NCI-H526 (cell line): Measurements from ENCODE around the gene TP53BP1.
"Not testable (repeated sequence)": the region's sequence is repeated elsewhere in the genome, so short reads cannot be mapped to it uniquely, and the experiment has no call there.

Experiments used
- DNase-seq, 2 experiments: peaks; one replicate each; lab custom pipeline; 2025; lab: John Stamatoyannopoulos, UW

The TP53BP1 gene

DNA sequence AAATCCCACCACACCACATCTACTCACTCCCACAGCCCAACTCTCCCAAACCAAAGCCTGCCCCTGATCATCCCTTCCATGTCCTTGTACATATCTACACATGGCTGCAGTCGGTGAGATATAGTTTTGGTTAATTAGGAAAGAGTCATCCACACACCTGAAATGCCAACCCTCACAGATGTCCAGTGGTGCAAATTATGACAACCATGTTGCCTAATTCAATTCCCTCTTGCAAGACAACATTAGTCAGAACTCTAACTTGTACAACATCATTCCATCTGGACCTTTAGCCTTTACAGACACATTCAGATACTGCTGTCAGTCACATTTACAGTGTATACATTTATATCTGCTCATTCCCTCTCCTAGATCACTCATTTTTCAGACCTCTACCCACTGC is 80.9 kb downstream of the TP53BP1 start:
- no peak for DNase-seq

- no peak for DNase-seq
Measured at GRCh38 chr15:43410572-43411214, 82.3 kb downstream of the TP53BP1 start.

- no peak for DNase-seq
Measured at GRCh38 chr15:43408789-43409188, 84.2 kb downstream of the TP53BP1 start.

DNA sequence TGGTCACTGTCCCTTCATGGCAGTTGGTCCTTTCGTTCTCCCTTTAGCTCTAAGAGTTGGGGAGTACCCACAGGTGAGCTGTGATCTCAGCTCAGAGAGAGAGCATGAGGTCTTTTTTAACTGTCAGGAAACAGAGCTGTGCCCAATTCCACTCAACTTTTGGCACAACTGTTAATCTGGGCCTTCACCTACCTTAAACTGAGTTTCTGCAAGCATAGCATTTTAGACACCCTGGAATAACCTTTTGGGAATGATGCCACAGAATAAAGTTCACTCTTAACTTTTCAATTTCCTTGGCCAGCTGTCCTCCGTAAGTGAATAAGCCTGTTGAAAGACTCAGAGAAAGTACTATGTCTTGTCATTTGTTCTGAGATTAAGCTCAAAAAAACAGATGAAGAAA is 86.1 kb downstream of the TP53BP1 start:
- no peak for DNase-seq

GRCh38 chr15:43406189-43406588 is 86.8 kb downstream of the TP53BP1 start:
- DNase-seq = no peak

DNA sequence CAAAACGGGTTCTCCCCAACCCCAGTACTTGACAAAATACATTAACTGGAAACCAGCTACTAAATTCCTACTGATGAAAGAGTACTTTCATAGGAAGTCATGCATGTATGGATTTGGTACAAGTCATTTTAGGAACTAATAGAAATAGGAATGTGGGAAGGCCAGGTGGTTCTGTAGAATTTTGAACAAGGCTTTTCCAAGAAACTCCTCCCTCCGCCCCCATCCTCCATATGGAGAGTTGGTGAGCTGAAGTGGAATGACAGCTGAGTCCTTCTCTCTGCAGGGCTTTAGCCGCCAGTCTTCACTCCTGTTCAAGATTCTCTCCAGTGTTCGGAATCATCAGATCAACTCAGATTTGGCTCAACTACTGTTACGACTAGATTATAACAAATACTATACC is 88.8 kb downstream of the TP53BP1 start:
- no peak for DNase-seq

GRCh38 chr15:43403616-43404015 is 89.3 kb downstream of the TP53BP1 start:
- no peak for DNase-seq

- no peak for DNase-seq
Measured at GRCh38 chr15:43402255-43402654, 90.7 kb downstream of the TP53BP1 start.

GRCh38 chr15:43393592-43393991 is 99.4 kb downstream of the TP53BP1 start:
- not testable (repeated sequence) for DNase-seq

GRCh38 chr15:43390723-43391122 is 102.2 kb downstream of the TP53BP1 start:
- no peak for DNase-seq

DNA sequence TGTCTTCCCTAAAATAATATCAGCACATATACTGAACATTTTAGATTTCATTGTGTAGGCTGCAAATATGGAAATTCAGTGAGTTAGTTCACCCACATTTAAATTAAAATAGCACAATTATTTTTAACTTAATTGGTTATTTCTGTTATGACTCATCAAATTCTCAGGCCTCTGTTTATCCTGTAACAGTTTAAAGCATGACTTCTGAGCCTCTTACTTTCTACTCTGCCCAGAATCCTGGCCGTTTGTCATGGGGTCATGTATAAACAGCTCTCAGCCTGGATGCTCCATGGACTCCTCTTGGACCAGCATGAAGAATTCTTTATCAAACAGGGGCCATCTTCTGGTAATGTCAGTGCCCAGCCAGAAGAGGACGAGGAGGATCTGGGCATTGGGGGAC is 109.9 kb downstream of the TP53BP1 start:
- no peak for DNase-seq

DNA sequence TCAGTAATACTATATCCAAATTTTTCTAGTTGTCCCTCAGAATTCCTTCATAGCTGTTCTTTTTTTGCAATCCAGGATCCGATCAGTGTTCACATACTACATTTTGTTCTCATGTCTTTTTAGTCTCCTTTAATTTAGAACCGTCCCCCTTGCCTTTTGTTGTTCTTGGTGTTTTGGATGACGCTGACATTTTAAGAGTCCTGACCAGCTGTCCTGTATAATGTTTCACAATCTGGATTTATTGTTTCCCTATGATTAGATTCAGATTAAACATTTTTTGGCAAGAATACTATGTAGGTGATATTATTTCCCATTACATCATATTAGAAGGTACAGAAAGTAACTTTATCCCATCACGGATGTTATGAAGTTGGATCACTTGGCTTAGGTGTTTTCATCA is 110.6 kb downstream of the TP53BP1 start:
- no peak for DNase-seq

DNA sequence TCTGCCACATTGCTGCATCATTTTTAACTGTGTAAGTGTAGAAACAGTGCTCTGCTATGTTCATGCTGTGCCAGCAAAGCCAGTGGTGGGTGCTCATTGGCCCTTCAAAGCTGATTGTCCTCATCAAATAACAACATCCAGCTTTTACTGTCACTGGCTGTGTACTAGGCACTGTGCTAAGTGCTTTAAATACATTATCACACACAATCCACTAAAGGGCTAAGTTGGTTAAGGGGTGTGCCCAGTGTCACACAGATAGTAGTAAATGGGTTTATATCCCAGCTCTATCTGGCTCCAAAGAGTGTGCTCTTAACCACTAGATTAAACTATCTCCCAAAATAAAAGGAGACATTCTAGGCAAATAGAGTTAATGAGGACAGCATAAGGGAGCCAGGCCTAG is 114.4 kb downstream of the TP53BP1 start:
- DNase-seq = no peak

DNA sequence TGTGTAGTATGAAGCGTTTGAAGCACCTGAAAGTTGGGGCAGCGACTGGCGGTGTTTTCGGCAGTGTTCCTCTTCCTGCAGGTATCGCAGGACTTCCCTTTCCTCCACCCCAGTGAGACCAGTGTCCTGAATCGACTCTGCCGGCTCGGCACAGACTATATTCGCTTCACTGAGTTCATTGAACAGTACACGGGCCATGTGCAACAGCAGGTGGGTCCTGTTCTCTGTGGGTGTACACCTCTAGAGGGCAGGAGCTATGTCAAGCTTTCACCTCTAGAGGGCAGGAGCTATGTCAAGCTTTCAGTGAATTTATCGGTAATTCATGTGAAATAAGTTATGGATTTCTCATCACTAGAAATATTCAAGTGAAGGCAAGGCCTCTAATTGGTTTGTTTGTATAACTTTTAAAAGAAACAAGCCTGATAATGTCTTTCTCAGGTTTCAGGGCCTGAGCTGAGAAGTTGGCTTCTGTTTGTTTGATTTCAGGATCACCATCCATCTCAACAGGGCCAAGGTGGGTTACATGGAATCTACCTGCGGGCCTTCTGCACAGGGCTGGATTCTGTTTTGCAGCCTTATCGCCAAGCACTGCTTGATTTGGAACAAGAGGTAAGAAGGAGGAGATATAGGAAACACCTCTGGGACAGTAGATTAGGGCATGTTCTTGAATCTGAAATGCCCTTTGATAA is 116.8 kb downstream of the TP53BP1 start:
- DNase-seq = peak; percentile 41 to 86

DNA sequence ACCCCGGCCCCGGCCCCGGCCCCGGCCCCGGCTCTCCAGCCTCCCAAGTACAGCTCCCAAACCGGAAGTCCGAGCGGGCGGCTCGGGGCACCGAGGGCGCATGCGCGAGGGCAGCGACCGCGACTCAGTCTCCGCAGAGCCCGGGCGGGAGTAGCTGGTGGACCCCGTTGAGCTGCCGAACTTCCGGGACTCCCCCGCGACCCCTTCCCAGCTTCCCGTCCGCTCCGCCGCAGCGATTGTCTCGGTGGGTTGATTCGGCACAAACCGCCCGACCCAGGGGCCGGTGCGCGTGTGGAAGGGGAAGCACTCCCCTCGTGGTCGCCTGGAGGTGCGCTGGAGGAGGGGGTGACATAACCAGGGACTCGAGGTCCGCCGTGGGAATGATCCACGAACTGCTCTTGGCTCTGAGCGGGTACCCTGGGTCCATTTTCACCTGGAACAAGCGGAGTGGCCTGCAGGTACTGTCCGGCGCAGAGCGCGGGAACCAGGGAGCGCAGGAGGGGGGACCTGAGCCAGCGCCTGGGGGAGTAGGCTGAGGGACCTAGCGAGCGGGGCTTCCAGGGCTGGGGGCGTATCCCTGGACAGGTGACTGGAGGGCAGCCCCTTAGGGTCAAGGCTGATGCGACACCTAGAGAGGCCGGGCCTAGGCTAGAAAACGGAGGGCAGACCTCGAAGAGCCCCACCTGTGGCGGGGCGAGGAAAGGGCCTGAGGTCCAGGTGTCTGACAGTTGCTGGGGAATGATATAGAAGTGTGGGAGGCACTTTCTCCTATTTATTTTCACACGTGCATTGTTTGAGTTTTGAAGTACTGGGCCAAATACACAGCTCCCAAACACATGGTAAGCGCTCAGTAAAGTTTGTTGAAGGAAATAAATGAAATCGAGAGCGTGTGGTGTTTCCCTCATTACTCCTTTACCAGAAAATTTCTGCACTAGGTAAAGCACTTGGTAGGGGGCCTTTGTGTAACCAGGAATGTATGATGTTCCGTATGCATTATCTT is 121.7 kb downstream of the TP53BP1 start, which contains the start of the genes TUBGCP4 and ZSCAN29:
Gene TUBGCP4 (plus strand): TSS at position 127 of the 1,000 bp plus-strand sequence. CDS start 254 bp downstream, at position 381.
Gene ZSCAN29 (minus strand): TSS at position 69 of the 1,000 bp plus-strand sequence. CDS start 1,130 bp downstream, outside the sequence.
- DNase-seq = peak; percentile 74 to 94

DNA sequence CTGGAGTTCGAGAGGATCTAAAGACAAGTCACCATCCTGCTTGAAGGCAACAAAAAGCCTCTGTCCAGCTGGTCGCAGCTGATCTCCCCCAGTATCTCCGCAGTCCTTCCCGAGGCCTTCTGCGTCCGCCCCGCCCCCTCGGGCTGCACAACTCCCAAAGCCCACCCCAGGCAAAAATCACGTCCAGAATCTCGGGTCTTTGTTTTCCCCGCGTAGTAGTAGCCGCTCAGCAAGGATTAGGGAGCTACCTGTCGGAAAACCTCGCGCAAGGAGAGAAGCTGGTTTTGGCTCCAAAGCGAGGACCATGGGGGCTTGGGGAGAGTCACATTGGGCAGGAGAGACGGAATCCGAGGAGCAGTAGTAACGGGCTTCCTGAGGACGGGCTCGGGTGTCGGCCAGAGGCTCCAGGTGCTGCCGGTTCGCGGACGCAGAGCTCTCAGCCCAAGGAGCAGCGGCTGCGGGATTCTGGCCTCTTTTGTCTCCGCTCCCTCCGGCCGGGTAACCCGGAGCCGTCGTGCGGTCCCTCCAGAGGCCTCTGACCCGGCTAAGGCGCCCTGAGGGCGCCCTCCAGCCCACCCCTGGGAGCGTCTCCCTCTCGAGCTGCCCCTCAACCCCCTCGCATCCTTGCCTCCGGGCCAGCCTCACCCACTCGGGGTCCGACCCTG is 122.5 kb downstream of the TP53BP1 start:
- peak in 1 of 2 experiments; percentile 77 for DNase-seq

DNA sequence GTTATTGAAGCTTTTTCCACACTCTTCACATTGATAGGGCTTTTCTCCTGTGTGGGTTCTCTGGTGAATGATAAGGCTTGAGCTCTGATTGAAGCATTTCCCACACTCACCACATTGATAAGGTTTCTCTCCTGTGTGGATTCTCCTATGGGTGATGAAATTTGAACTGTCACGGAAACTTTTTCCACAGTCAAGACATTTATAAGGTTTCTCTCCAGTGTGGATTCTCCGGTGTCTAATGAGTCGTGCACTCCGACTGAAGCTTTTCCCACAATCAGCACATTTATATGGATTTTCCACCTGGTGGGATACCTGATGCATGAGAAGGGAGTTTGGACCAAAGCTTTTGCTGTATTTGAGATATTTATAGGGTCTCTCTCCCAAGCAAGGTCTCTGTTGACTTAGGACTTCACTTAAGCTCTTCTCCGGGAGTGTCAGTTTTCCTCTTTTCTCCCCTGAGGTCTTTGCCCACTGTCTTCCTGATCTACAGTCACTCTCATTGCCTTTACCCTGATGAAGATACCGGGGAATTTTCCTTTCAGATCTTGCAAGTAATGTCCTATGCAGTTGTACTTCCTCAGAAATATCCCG is 131.5 kb downstream of the TP53BP1 start:
- DNase-seq = no peak

GRCh38 chr15:43360821-43361220 is 132.1 kb downstream of the TP53BP1 start:
- DNase-seq = no peak
